Bronchus fibroblast of lung (primary cell): ENCODE measurements around the gene DUT. TPM values are rescaled to one million over a fixed set of nuclear protein-coding genes. Genes with fewer than 3 reads are reported as not detected.

Experiments used
- total RNA-seq: library from RNA; depleted of rRNA; stranded (reverse); fragments of >200 nt; gene quantifications from 2 replicates; pipeline ENCODE4 v1.2.3, GENCODE V29; 2015

Gene DUT
- total RNA-seq, result 107 and 115 TPM in 2 replicates

GRCh38 chr15:48330855-48331795, at the start of gene DUT:
TSS of gene DUT (plus strand) at chr15:48331429. CDS start at chr15:48331516, 87 bp downstream.

Other genes with a start within 250 kb of the DUT start
- not detected in 2 replicates for gene SLC24A5, start 210.4 kb upstream of the DUT start, total RNA-seq
- gene MYEF2, start 153.1 kb upstream of the DUT start, total RNA-seq, result 7.9 and 9.1 TPM in 2 replicates
- not detected in 2 replicates for gene CTXN2, start 139.8 kb upstream of the DUT start, total RNA-seq
- not detected in 2 replicates for gene SLC12A1, start 125.1 kb upstream of the DUT start, total RNA-seq